ENCODE measurements around the gene ZNF217.
"Not testable (repeated sequence)": the region's sequence is repeated elsewhere in the genome, so short reads cannot be mapped to it uniquely, and the experiment has no call there.

Gene ZNF217

GRCh38 chr20:53622247-53623133 lies 28.9 kb upstream of the ZNF217 start:
- DNase-seq (ENCODE audit: low read depth in 2 of 2), result no peak

GRCh38 chr20:53621482-53622246 lies 28.0 kb upstream of the ZNF217 start:
- no peak for DNase-seq (ENCODE audit: low read depth in 2 of 2)

- not testable (repeated sequence) for DNase-seq (ENCODE audit: low read depth in 2 of 2)
These were observed 24.9 kb upstream of the ZNF217 start for GRCh38 chr20:53618490-53619000.

GRCh38 chr20:53617791-53618489 lies 24.3 kb upstream of the ZNF217 start:
- DNase-seq (ENCODE audit: low read depth in 2 of 2), result no peak

GRCh38 chr20:53616489-53616888 lies 22.9 kb upstream of the ZNF217 start:
- not testable (repeated sequence) for DNase-seq (ENCODE audit: low read depth in 2 of 2)

- DNase-seq (ENCODE audit: low read depth in 2 of 2), result no peak
These were observed 20.1 kb upstream of the ZNF217 start for GRCh38 chr20:53613748-53614147.

- DNase-seq (ENCODE audit: low read depth in 2 of 2), result not testable (repeated sequence)
These were observed 18.6 kb upstream of the ZNF217 start for GRCh38 chr20:53612289-53612688.

GRCh38 chr20:53611449-53611894 lies 17.8 kb upstream of the ZNF217 start:
- DNase-seq (ENCODE audit: low read depth in 2 of 2), result no peak

- DNase-seq (ENCODE audit: low read depth in 2 of 2), result peak; percentile 53 to 58
These were observed 16.1 kb upstream of the ZNF217 start for GRCh38 chr20:53609491-53610445.

GRCh38 chr20:53608456-53609452 lies 15.1 kb upstream of the ZNF217 start:
- no peak for DNase-seq (ENCODE audit: low read depth in 2 of 2)

GRCh38 chr20:53608071-53608455 lies 14.4 kb upstream of the ZNF217 start:
- DNase-seq (ENCODE audit: low read depth in 2 of 2), result no peak

GRCh38 chr20:53606364-53606985 lies 12.8 kb upstream of the ZNF217 start:
- no peak for DNase-seq (ENCODE audit: low read depth in 2 of 2)

- DNase-seq (ENCODE audit: low read depth in 2 of 2), result not testable (repeated sequence)
These were observed 11.8 kb upstream of the ZNF217 start for GRCh38 chr20:53605401-53605800.

- DNase-seq (ENCODE audit: low read depth in 2 of 2), result not testable (repeated sequence)
These were observed 11.2 kb upstream of the ZNF217 start for GRCh38 chr20:53604846-53605245.

GRCh38 chr20:53602661-53603060 lies 9.0 kb upstream of the ZNF217 start:
- no peak for DNase-seq (ENCODE audit: low read depth in 2 of 2)

- DNase-seq (ENCODE audit: low read depth in 2 of 2), result no peak
These were observed 6.4 kb upstream of the ZNF217 start for GRCh38 chr20:53599910-53600632.

GRCh38 chr20:53599378-53599777 lies 5.7 kb upstream of the ZNF217 start:
- DNase-seq (ENCODE audit: low read depth in 2 of 2), result no peak

- no peak for DNase-seq (ENCODE audit: low read depth in 2 of 2)
These were observed 5.4 kb upstream of the ZNF217 start for GRCh38 chr20:53599044-53599362.

Data from stimulated activated CD4-positive, alpha-beta T cell treated with anti-CD3 and anti-CD28 coated beads, Interleukin-1b, Interleukin-23, amount 100 ng/mL, for 4 hours (primary cell).